GM12864 (cell line): ENCODE results near the gene RXFP1.

Experiments used
- DNase-seq: peaks from one replicate; pipeline ENCODE4 v3.0.0-alpha.2; 2011; ENCODE audit warnings: low read depth
- H3K4me3 ChIP-seq: 2 replicates; pipeline ENCODE4 v1.5.1; 2011; ENCODE audit warnings: mild to moderate bottlenecking, low read depth, low read length, control low read depth
- CTCF ChIP-seq: IDR thresholded peaks from 2 replicates; pipeline ENCODE4 v1.5.1; 2011; ENCODE audit warnings: low read depth, mild to moderate bottlenecking, moderate library complexity, low read length, control low read depth, inconsistent platforms; ENCODE audit errors: missing control alignments

The RXFP1 gene

GRCh38 chr4:158604369-158604768 is 82.7 kb downstream of the RXFP1 start:
- TF ChIP-seq CTCF = no peak
- no peak for DNase-seq
- no peak overlapping the region for H3K4me3 ChIP-seq

GRCh38 chr4:158605393-158605792 is 83.7 kb downstream of the RXFP1 start:
- DNase-seq = no peak
- H3K4me3 ChIP-seq = no peak overlapping the region
- no peak for TF ChIP-seq CTCF

GRCh38 chr4:158606969-158607368 is 85.3 kb downstream of the RXFP1 start:
- no peak for TF ChIP-seq CTCF
- H3K4me3 ChIP-seq = no peak overlapping the region
- no peak for DNase-seq

GRCh38 chr4:158609116-158609515 is 87.4 kb downstream of the RXFP1 start:
- no peak overlapping the region for H3K4me3 ChIP-seq
- no peak for TF ChIP-seq CTCF
- no peak for DNase-seq

- no peak for DNase-seq
- no peak overlapping the region for H3K4me3 ChIP-seq
- no peak for TF ChIP-seq CTCF
These were observed 89.1 kb downstream of the RXFP1 start for GRCh38 chr4:158610790-158611189.

- DNase-seq = no peak
- no peak for TF ChIP-seq CTCF
- H3K4me3 ChIP-seq = no peak overlapping the region
These were observed 91.4 kb downstream of the RXFP1 start for GRCh38 chr4:158613046-158613445.

- DNase-seq = no peak
- no peak overlapping the region for H3K4me3 ChIP-seq
- no peak for TF ChIP-seq CTCF
These were observed 96.3 kb downstream of the RXFP1 start for GRCh38 chr4:158617956-158618355.
